ENCODE data around the gene MVK.
A peak's percentile ranks its signal among the peaks of the same experiment; 100 is the strongest.
"Not testable (repeated sequence)": the region's sequence is repeated elsewhere in the genome, so short reads cannot be mapped to it uniquely, and the experiment has no call there.

Gene MVK

DNA sequence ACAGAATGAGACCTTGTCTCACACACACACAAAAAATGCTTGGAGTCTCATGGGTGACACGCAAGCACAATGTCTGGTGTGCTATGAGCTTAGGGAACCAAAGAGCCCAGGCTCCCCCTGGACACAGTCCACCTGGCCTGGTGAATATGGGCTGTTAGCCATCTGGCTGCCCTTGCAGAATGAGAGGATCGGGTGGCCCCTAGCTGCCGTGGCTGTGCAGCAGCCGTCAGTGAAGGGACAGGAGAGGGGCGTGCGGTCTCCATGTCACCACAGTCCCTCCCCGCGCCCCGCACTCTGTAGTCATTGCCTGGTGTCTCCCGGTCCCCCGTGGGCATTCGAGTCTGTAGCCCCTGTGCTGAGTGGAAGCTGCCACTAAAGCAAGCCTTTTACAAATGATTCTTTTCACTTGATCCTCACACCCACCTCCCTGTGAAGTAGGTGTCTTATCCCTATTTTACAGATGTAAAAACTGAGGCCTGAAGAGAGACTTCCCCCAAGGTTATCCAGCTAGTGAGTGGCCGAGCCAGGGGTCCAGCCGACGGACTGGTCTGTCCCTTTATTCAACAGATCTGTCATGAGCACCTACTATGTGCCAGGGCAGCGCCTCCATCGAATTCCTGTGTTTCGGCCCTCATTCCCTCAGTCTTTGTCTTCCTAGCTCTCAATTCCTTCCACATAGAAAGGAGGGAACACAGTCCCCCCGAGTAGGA, 18.8 kb downstream of the MVK start:
- DNase-seq, result no peak

DNA sequence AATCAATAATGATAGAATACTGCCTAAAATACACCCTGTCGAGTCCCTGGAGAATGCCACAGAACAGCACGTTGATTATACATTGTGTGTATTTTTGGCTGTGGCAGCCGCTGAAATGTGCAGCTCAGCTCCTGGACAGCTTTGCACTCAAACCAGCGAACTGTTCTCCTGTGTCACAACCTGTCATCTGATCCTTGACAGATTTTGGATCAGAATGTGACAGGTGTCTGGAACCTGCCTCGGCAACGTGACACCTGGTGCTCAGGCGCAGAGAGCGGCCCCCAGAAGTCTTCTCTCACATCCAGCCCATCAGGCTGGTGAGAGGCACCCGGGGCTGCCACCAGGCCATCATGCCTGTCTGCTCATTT, 19.3 kb downstream of the MVK start:
- DNase-seq, result peak; percentile 27

DNA sequence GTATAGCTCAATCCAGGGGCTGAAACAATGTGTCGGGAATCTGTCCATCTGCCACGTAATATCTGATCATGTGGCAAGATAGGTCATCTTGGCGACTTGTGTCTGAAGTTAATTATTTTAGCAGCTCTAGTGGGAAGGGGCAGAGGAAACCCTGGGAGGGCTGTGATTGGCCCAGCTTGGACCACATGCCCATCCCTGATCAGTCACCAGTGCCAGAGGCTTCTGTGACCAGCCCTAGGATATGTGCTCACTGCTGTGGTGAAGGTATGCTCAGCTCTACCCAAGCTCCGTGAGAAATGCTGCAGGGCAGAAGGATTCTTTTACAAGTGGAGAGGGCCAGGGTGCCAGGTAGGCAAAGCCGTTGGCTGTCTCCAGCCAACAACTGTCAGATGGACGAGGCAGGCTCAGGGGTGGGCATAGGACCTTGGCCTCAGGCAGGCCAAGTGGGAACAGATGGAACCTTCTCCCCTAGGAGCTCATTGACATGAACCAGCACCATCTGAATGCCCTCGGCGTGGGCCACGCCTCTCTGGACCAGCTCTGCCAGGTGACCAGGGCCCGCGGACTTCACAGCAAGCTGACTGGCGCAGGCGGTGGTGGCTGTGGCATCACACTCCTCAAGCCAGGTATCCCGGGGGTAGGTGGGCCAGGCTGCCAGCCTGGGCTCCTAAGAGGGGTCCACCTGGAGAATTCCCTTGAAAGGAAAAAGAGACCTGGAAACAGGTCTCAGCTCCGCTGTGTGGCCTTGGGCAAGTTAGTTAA, 21.1 kb downstream of the MVK start:
- DNase-seq, result no peak

GRCh38 chr12:109595321-109595902, 21.8 kb downstream of the MVK start:
- DNase-seq, result no peak

DNA sequence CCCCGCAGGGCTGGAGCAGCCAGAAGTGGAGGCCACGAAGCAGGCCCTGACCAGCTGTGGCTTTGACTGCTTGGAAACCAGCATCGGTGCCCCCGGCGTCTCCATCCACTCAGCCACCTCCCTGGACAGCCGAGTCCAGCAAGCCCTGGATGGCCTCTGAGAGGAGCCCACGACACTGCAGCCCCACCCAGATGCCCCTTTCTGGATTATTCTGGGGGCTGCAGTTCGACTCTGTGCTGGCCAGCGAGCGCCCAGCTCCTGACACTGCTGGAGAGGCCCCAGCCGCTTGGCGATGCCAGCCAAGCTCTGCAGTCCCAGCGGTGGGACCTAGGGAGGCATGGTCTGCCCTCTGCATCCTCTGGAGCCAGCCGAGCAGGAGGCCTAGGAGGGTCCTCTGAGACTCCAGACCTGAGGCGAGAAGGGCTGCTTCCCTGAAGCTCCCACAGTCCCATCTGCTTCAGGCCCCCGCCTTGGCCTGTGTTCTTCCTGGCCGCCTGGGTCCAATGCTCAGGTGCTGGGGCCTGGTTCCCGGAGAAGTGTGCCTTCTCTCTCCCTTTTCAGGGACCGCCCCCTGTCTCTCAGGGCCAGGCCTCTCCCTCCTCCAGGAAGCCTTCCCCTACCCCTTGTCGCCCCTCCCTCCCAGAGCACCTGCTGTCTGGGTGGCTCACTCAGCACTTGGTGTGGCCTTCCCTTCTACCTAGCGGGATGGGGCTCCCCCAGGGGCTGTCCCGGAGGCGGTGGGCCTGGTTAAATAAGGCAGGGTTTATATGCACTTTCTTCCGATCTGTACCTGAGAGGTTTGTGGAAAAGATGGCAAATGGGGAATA, 23.0 kb downstream of the MVK start:
- DNase-seq, result no peak

DNA sequence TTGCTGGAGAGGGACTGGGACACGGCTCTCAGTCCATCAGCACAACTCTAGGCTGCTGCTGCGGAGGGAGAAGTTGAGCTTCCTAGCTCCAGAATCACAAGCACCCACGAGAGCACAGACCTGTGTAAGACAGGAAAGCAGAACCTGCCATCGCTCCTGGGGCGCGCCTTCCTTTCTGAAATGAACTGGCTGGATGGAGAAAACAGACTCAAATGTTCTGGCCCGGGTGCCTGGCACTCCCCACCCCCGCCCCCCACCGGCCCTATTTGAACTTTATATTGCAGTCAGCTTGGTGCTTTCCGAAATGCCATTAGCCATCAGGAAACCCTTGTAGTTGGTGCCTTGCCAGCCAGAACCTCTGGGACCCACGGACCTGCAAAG, 23.8 kb downstream of the MVK start:
- DNase-seq, result no peak

GRCh38 chr12:109597795-109598427, 24.3 kb downstream of the MVK start:
- peak; percentile 67 for DNase-seq

DNA sequence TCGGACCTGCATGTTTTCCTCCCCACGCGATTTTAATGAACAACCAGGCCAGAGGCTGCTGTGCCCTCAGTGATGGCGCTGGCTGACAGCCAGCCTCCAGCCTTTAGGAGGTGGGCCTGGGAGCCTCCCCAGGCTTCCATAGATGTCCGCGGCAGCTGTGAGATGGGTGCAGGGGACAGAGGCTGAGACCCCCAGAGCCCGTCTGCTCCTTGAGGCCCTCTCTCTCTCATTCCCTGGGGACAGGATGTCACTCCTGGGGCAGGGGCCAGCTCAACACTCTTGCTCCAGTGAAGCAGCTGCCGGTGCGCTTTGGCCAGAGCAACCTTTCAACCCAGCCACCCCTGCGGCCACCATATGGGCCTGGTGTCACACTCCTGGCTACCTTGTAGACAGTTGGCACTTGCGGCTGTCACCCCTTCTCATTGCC, 24.8 kb downstream of the MVK start:
- no peak for DNase-seq

DNA sequence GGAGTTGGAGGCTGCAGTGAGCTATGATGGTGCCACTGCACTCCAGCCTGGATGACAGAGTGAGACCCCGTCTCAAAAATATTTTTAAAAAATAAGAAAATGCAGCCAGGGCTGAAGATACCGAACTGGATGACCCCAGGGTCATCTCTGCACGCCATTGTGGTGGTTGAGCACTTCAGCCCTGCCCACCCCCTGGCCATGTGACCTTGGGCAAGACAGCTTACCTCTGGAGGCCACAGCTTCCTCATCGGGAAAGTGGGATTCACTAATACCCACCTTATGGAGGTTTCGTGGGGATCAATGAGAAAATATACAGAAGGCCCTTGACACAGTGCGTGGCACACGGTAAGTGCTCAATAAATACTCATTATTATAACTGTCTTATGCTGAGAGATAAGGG, 25.5 kb downstream of the MVK start:
- no peak for DNase-seq

DNA sequence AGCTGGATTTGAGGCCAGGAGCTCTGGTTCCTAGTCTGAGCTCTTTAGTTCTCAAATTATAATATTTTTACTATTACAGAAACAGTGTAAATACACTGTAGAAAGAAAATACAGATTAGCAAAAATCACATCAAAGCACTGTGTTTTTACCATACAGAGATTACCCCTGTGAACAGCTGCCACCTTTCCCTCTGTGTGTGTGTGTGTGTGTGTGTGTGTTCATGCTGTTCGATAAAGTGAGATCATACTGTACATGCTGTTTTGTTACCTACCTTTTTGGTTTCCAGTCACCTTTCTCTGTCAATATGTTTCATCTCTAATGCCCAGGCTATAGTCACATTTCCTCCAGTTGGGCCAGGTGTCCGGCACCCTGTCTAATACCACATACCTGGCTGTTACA, 26.9 kb downstream of the MVK start:
- no peak for DNase-seq

DNA sequence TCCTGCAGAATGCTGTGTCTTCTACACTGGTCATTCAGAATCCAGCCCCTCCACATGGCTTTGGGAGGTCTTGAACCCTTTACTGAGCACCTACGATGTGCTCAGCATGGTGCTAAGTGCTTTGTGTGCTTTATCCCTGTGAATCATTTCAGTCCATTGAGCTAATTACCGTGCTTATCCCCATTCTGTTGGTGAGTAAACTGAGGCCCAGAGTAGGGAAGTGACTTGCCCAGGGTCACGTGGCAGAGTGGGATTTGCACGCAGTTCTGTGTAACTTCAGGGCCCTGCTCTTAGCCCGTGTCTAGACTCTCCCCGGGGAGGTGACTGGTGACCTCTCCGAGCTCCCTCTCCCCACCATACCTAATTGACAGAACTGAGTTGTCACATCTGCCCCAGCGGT, 27.4 kb downstream of the MVK start:
- no peak for DNase-seq

DNA sequence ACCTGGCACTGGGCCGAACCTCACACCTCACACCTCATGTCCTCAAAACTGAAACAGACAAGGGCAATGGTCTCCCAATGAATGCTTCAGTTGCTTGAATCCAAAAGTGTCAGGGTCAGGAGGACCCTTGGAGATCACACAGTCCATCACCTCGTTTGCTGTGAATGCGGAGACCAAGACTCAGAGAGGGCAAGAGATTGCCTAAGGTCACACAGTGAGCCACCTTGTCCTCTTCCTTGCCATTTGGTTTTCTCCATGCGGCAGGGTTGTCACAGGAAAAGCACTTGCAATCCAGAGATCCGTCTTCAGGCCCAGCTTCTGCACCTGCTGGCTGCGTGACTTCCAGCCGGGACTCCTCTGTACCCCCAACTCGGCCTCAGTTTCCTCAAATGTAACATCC, 28.0 kb downstream of the MVK start:
- DNase-seq, result no peak

DNA sequence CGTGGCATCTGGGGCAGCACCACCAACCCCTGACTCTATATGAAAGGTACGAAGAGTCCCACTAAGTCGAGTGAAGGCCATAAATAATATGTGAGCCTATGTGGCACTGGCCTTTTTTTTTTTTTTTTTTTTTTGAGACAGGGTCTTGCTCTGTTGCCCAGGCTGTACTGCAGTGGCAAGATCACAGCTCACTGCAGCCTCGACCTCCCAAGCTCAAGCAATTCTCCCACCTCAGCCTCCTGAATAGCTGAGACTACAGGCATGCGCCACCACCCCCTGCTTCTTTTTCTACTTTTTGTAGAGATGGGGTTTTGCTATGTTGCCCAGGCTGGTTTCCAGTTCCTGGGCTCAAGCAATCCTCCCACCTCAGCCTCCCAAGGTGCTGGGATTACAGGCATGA, 28.5 kb downstream of the MVK start:
- DNase-seq, result not testable (repeated sequence)

- DNase-seq, result no peak
Observed at GRCh38 chr12:109604132-109604585, 30.6 kb downstream of the MVK start.

- DNase-seq, result peak; percentile 24
Observed at GRCh38 chr12:109605016-109605415, 31.4 kb downstream of the MVK start.

DNA sequence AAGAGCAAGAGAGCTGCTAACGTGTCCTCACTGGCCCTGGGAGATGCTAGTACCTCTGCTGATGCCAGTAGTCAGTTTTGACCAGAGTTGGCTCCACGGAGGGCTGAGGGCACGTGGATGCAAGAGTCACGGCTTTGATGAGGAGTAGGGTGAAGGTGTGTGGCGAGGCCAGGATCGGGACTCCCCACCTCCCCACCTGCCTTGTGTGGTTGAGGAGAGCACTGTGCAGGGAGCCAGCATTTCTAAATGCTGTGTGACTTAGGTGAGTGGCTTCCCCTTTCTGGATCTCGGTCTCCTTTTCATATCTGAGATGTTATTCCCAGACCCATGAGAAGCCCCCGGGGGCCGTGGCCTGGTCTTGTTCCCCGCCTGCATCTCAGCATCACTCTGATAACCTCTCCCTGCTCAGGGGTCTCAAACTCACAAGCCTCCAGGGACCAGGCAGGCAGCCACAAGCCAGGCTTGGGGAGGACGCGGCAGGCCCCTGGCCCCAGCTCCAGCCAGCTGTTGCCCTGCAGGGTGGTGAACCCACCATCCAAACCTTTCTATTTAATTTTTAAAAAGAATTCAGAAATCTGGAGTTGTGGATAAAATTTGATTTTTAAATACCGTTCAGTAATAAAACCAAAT, 32.1 kb downstream of the MVK start:
- no peak for DNase-seq

- peak; percentile 67 for DNase-seq
Observed at GRCh38 chr12:109606320-109607028, 32.9 kb downstream of the MVK start.

DNA sequence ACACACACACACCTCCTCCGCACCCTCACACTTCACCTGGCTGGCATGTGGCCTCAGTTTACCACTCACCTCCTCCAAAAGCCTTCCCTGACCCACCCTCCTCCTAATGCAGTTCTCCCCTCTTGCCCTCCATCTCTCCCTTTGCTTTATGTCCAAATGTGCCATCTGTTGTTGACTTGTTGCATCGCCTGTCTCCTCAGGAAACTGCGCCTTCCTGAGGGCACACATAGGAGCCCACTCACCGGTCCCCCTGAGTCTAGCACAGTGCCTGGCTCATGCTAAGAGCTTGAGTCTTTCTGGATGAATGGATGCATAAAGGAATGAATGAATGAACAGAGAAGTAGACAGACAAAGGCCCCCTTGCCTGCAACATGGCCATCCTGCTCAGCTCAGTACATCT, 34.0 kb downstream of the MVK start:
- no peak for DNase-seq

DNA sequence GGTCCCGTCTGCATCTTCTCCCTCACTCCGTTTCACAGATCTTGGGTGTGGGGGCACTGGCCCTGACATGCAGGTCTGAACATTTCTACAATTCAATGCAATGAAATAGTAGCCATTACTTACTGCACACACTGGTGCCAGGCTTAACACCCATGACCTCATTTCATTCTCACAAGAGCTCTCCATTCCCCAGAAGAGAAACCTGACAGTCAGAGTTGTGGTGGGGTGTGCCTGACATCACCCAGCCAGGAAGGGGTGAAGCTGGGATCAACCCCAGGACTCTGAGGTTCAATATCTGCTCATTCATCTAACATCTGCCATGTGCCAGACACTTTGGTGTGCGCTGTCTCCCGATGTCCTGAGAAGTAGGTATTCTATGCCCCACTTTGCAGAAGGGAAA, 34.7 kb downstream of the MVK start:
- DNase-seq, result no peak

DNA sequence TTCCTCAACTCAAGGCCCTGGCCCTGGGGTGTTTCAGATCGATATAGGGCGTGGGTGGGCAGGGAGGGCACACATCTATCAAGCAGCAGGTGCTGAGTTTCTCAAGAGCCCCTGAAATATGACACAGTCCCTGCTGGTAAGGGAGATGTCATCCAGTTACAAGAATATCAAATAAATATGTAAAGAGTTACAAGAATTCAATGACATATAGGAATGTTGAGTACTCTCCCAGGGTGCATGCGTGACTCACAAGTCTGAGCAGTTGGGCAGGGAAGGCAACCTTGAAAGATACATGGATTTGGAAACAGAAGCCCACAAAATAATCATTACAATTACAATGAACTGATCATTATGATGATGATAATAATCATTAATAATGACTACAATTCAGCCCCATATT, 35.2 kb downstream of the MVK start:
- DNase-seq, result no peak

- DNase-seq, result no peak
Observed at GRCh38 chr12:109609342-109609741, 35.7 kb downstream of the MVK start.

DNA sequence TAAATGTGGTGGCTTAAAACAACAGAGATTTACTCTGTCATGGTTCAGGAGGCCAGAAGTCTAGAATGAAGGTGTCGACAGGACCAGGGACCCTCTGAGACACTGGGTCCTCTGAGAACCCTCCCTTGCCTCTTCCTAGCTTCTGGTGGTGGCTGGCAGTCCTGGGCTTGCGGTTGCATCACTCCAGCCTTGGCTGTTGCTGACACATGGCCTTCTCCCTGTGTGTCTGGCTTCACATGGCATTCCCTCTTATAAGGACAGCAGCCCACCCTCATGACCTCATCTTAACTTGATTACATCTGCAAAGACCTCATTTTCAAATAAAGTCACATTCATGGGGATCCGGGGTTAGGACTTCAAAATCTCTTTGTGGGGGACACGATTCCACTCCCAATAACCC, 36.9 kb downstream of the MVK start:
- DNase-seq, result no peak

All from NCI-H1694 (cell line).